Esophagus squamous epithelium (tissue), 4 donors: Measurements from ENCODE around the gene HEYL.

ENCODE experiments used
- CTCF ChIP-seq, 6 experiments: fragments of 450-650 bp in 4 of 6; fragments of 200-600 bp in 2 of 6; sonication (generic) in 2 of 6; IDR thresholded peaks; one replicate each; pipeline ENCODE4 v1.5.1; 2016 to 2019; ENCODE audit warnings: antibody characterized with exemption in 6 of 6, mild to moderate bottlenecking in 4 of 6, moderate library complexity in 4 of 6
- POLR2A ChIP-seq, 4 donors: fragments of 450-650 bp; IDR thresholded peaks; one replicate each; pipeline ENCODE4 v1.6.1; 2017; ENCODE audit warnings: antibody characterized with exemption in 4 of 4, mild to moderate bottlenecking in 4 of 4, moderate library complexity in 3 of 4

- TF ChIP-seq POLR2A (IDR thresholded peaks at IDR 0.05) (no peak), CTCF (IDR thresholded peaks at IDR 0.05) (no peak)
These were observed 32.0 kb upstream of the HEYL start for GRCh38 chr1:39671433-39671792.
